ENCODE results near the gene GRAMD4.

DNA sequence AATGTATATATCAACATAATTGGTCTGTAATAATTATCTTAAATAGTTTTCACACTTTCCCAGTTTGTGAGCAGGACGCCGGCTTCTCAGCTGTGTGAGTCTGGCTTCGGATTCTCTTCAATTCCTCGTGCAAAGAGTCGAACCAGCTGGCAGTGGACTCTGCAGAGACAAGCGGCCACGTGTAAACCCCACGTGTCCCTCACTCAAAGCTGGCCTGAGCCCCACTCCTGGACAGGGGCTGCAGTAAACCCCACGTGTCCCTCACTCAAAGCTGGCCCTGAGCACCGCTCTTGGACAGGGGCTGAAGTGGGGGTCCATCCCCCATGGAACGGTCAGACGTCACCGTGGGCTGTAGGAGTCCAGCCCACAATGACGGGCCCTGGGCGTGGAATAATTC lies 66.9 kb downstream of the GRAMD4 start:
- TF ChIP-seq POLR2A (IDR thresholded peaks at IDR 0.05; ENCODE audit: low read depth, low read length) (no peak), POLR2AphosphoS5 (IDR thresholded peaks at IDR 0.05; ENCODE audit: low read depth, low read length) (no peak), SPI1 (IDR thresholded peaks at IDR 0.05; ENCODE audit: low read depth, low read length) (no peak), POU2F2 (IDR thresholded peaks at IDR 0.05; ENCODE audit: low read depth, low read length) (no peak), TAF1 (IDR thresholded peaks at IDR 0.05; ENCODE audit: low read depth, low read length) (no peak), PAX5 (IDR thresholded peaks at IDR 0.05; ENCODE audit: insufficient read depth, low read length, severe bottlenecking) (no peak)

All from GM12891 (cell line).